Measurements from ENCODE around the gene MEGF11. TPM values are rescaled to one million over a fixed set of nuclear protein-coding genes. Genes with fewer than 3 reads are reported as not detected.

Gene MEGF11
- total RNA-seq, 1 experiment from 2014 or later = not detected

DNA sequence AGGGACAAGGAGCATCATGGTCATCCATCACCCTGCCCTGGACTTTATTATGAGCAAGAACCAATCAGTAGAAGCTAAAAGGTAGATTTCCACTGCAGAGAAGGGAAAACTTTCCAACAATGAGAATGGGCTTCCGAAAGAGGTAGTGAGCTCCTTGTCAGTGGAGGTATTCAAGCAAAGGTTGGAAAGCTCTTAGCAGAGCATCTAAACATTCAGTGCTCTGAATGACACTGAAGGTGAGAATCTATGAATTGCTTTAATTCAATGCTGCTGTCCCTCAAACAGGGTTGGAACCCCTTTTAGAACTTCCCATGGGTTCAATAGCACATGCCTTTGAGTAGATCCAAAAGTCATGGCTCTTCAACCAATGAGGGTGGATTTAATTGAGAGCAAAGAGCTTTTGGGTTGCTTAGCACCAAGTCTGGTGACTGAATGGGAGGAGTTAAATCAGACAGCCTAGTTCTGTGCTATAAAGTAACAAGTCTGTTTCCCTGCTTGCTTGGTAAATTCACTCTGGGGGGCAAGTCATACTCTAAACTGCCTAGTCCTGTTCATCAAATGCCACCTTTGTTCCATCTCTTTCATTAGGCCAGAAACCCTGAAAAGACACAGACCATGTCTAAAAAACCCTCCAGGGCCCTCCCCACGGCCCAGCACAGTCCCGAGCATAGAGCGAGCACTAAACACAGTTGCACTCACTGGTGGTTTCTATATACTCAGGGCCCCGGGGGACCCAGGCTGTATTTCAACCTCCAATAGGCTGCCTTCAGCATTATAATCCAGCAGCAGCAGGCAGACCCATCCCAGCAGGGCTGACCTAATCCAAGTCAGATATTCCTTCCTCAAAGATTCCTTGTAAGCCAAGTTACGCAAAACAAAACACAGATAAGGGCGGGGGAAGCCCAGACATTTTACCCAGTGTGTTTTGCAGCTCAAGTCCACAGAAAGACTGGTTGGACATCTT lies 161.2 kb downstream of the MEGF11 start:
- no peak for DNase-seq
- H3K4me1 ChIP-seq (ENCODE audit: insufficient read depth, low read length) = no peaks in the 10 kb centered on the region
- no TSS peak for BruUV-seq (replicated peaks)
- no peak overlapping the region for H3K4me3 ChIP-seq (ENCODE audit: low read length)
- POLR2A ChIA-PET (ENCODE audit: unreplicated experiment) = no interaction called here
- H3K9me2 ChIP-seq (replicated peaks; ENCODE audit: low read length) = no peaks in the 10 kb centered on the region
- H3K36me3 ChIP-seq (ENCODE audit: low read depth, low read length) = no peaks in the 10 kb centered on the region
- H3F3A ChIP-seq (ENCODE audit: low read length, unreplicated experiment) = no peaks in the 10 kb centered on the region
- no peak for ATAC-seq
- H3K9ac ChIP-seq (ENCODE audit: low read length) = no peak overlapping the region
- H3K79me2 ChIP-seq (ENCODE audit: low read length) = no peaks in the 10 kb centered on the region
- no peak overlapping the region for H3K27ac ChIP-seq (ENCODE audit: low read length)
- H3K4me2 ChIP-seq (ENCODE audit: low read length) = no peak overlapping the region
- intact Hi-C loops (cut with micrococcal nuclease) = no loop called here
- H3K9me3 ChIP-seq (ENCODE audit: low read length) = no peaks in the 10 kb centered on the region
- H3K27me3 ChIP-seq (ENCODE audit: low read length) = peaks cover 36% of the 10 kb centered on the region; the same call in 1 of the 2 replicates
- no peak overlapping the region for H2AFZ ChIP-seq (ENCODE audit: low read length)
- H4K20me1 ChIP-seq (ENCODE audit: low read length) = no peaks in the 10 kb centered on the region
- CTCF ChIA-PET = no interaction called here
- TF ChIP-seq EZH2phosphoT487 (IDR thresholded peaks at IDR 0.05; ENCODE audit: borderline replicate concordance, low read length) (no peak), EZH2 (IDR thresholded peaks at IDR 0.05; ENCODE audit: low read length, unreplicated experiment) (no peak)
- TF ChIP-seq, protein P1, sequence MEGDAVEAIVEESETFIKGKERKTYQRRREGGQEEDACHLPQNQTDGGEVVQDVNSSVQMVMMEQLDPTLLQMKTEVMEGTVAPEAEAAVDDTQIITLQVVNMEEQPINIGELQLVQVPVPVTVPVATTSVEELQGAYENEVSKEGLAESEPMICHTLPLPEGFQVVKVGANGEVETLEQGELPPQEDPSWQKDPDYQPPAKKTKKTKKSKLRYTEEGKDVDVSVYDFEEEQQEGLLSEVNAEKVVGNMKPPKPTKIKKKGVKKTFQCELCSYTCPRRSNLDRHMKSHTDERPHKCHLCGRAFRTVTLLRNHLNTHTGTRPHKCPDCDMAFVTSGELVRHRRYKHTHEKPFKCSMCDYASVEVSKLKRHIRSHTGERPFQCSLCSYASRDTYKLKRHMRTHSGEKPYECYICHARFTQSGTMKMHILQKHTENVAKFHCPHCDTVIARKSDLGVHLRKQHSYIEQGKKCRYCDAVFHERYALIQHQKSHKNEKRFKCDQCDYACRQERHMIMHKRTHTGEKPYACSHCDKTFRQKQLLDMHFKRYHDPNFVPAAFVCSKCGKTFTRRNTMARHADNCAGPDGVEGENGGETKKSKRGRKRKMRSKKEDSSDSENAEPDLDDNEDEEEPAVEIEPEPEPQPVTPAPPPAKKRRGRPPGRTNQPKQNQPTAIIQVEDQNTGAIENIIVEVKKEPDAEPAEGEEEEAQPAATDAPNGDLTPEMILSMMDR (conservative IDR thresholded peaks at IDR 0.05; ENCODE audit: low read depth, low read length) = no peak

DNA sequence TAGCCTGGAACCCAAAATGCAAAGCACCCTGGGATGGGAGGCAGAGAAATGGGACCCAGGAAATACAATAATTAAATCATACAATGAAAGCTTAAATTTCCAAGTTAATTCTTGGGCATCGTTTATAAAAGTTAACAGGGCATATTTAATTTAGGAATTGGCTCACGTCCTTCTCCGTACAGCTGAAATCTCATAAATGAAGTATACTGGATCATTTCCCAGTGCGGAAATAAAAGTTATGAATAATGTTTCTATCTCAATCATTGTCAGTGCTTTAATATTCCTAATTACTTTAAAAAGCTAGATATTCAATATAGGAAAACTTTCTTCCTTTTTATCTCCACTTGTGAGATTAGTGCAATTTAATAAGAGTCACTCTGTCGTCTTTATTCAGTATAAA lies 164.0 kb downstream of the MEGF11 start:
- H3K4me3 ChIP-seq (ENCODE audit: low read length) = no peak overlapping the region
- intact Hi-C loops (cut with micrococcal nuclease) = no loop called here
- H3K9ac ChIP-seq (ENCODE audit: low read length) = no peak overlapping the region
- no TSS peak for BruUV-seq (replicated peaks)
- H3K4me1 ChIP-seq (ENCODE audit: insufficient read depth, low read length) = no peaks in the 10 kb centered on the region
- CTCF ChIA-PET = interaction anchor here (0.7 kb wide), 1 partner anchor 621 kb away, joined by 4 read pairs; no protein-coding TSS in a partner anchor
- POLR2A ChIA-PET (ENCODE audit: unreplicated experiment) = no interaction called here
- H3K4me2 ChIP-seq (ENCODE audit: low read length) = no peak overlapping the region
- H2AFZ ChIP-seq (ENCODE audit: low read length) = no peak overlapping the region
- TF ChIP-seq, protein P1 (conservative IDR thresholded peaks at IDR 0.05; ENCODE audit: low read depth, low read length) = no peak
- DNase-seq (no peak), ATAC-seq (no peak)
- no peaks in the 10 kb centered on the region for H3K9me2 ChIP-seq (replicated peaks; ENCODE audit: low read length)
- no peak overlapping the region for H3K27ac ChIP-seq (ENCODE audit: low read length)
- no peaks in the 10 kb centered on the region for H3K79me2 ChIP-seq (ENCODE audit: low read length)
- no peaks in the 10 kb centered on the region for H3K9me3 ChIP-seq (ENCODE audit: low read length)
- no peaks in the 10 kb centered on the region for H3K36me3 ChIP-seq (ENCODE audit: low read depth, low read length)
- H3F3A ChIP-seq (ENCODE audit: low read length, unreplicated experiment) = no peaks in the 10 kb centered on the region
- H4K20me1 ChIP-seq (ENCODE audit: low read length) = no peaks in the 10 kb centered on the region
- peaks cover 14% of the 10 kb centered on the region; the same call in 1 of the 2 replicates for H3K27me3 ChIP-seq (ENCODE audit: low read length)

DNA sequence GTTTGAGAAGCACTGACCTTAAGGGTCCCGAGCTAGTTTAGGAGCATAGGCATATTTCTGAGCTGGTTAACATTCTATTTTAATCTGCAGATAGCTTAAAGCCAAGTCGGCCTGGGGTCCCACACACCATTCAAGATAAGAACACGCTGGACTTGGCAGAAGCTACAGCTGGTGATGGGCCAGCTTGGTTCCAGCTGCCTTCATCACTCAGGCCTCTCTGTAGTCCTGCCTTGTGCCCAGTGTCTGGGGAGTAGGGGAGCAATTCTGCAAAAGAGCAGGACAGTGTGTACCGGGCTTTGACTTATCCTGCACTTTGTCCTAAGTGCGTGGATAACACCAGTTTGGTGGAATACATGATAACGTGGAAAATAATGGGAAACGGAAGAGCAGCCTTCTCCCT lies 164.5 kb downstream of the MEGF11 start:
- no peak for ATAC-seq
- Histone ChIP-seq H4K20me1 (ENCODE audit: low read length) (no peaks in the 10 kb centered on the region), H2AFZ (ENCODE audit: low read length) (no peak overlapping the region), H3K4me3 (ENCODE audit: low read length) (no peak overlapping the region), H3F3A (ENCODE audit: low read length, unreplicated experiment) (no peaks in the 10 kb centered on the region), H3K79me2 (ENCODE audit: low read length) (no peaks in the 10 kb centered on the region), H3K9ac (ENCODE audit: low read length) (no peak overlapping the region), H3K27ac (ENCODE audit: low read length) (no peak overlapping the region), H3K9me3 (ENCODE audit: low read length) (no peaks in the 10 kb centered on the region), H3K27me3 (ENCODE audit: low read length) (peaks cover 14% of the 10 kb centered on the region; the same call in 1 of the 2 replicates), H3K4me2 (ENCODE audit: low read length) (no peak overlapping the region), H3K36me3 (ENCODE audit: low read depth, low read length) (no peaks in the 10 kb centered on the region), H3K4me1 (ENCODE audit: insufficient read depth, low read length) (no peaks in the 10 kb centered on the region), H3K9me2 (replicated peaks; ENCODE audit: low read length) (no peaks in the 10 kb centered on the region)
- DNase-seq = no peak
- intact Hi-C loops (cut with micrococcal nuclease) = no loop called here
- BruUV-seq (replicated peaks) = no TSS peak
- TF ChIP-seq EZH2 (IDR thresholded peaks at IDR 0.05; ENCODE audit: low read length, unreplicated experiment) (no peak), EZH2phosphoT487 (IDR thresholded peaks at IDR 0.05; ENCODE audit: borderline replicate concordance, low read length) (no peak)
- TF ChIP-seq, protein P1 (conservative IDR thresholded peaks at IDR 0.05; ENCODE audit: low read depth, low read length) = no peak
- ChIA-PET CTCF (interaction anchor here (0.7 kb wide), 1 partner anchor 621 kb away, joined by 4 read pairs; no protein-coding TSS in a partner anchor), POLR2A (ENCODE audit: unreplicated experiment) (no interaction called here)
